Endothelial cell of umbilical vein (primary cell): ENCODE results near the gene TIA1.

Experiments used
- CTCF ChIP-seq, 2 donors: IDR thresholded peaks; 1 replicate in 1 of 2; 2 replicates in 1 of 2; pipeline ENCODE4 v1.5.1; 2011; ENCODE audit warnings: low read length in 2 of 2, mild to moderate bottlenecking in 2 of 2, moderate library complexity in 2 of 2, control low read depth in 1 of 2, inconsistent platforms in 1 of 2, low read depth in 1 of 2; ENCODE audit not compliant: insufficient read depth in 1 of 2; ENCODE audit errors: extremely low read depth in 1 of 2
- POLR2AphosphoS5 ChIP-seq: IDR thresholded peaks from 2 replicates; pipeline ENCODE4 v1.6.1; 2012; ENCODE audit warnings: low read depth, mild to moderate bottlenecking, control low read depth, low read length, moderate library complexity; ENCODE audit not compliant: insufficient read depth
- TF ChIP-seq, protein P1 (sequence below): IDR thresholded peaks from 2 replicates; pipeline ENCODE4 v1.6.1; 2011; ENCODE audit not compliant: insufficient read depth, insufficient read length

DNA sequence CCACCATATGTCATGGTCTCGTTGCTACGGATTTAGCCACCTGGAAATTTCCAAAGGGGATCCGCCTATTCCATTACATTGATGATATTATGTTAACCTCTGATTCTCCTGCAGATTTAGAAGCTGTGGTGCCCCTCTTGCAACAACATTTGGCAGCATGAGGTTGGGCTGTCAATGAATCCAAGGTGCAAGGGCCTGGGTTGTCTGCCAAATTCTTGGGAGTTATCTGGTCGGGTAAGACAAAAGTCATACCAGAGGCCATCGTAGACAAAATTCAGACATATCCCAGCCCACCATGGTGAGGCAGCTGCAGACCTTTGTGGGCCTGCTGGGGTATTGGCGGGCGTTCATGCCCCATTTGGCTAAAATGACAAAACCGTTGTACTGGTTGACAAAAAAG is 44.0 kb downstream of the TIA1 start:
- TF ChIP-seq POLR2AphosphoS5 (no peak), CTCF (IDR thresholded peaks at IDR 0.05; ENCODE audit: extremely low read depth in 1 of 2, insufficient read depth in 1 of 2, low read depth in 1 of 2, low read length in 2 of 2) (no peak)
- TF ChIP-seq, protein P1, sequence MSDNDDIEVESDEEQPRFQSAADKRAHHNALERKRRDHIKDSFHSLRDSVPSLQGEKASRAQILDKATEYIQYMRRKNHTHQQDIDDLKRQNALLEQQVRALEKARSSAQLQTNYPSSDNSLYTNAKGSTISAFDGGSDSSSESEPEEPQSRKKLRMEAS: no peak
